Type B pancreatic cell (in vitro differentiated cells): Measurements from ENCODE around the gene RAD9B. TPM values are rescaled to one million over a fixed set of nuclear protein-coding genes. Genes with fewer than 3 reads are reported as not detected.
"Not testable (repeated sequence)": the region's sequence is repeated elsewhere in the genome, so short reads cannot be mapped to it uniquely, and the experiment has no call there.

Source experiments
- DNase-seq: peaks from one replicate; pipeline ENCODE4 v3.0.0; 2021; ENCODE audit warnings: mixed read lengths; ENCODE audit not compliant: unreplicated experiment; ENCODE audit errors: extremely low spot score
- H3K27ac Mint-ChIP-seq: 2 replicates; pipeline ENCODE4 v1.8.0; 2021; ENCODE audit warnings: mild to moderate bottlenecking, mixed read lengths
- H3K27me3 Mint-ChIP-seq: 2 replicates; pipeline ENCODE4 v1.8.0; 2021; ENCODE audit warnings: mixed read lengths
- H3K36me3 Mint-ChIP-seq: 2 replicates; pipeline ENCODE4 v1.8.0; 2021; ENCODE audit warnings: mixed read lengths
- H3K4me1 Mint-ChIP-seq: one replicate; pipeline ENCODE4 v1.8.0; 2021; ENCODE audit warnings: mixed read lengths; ENCODE audit not compliant: unreplicated experiment
- H3K4me3 Mint-ChIP-seq: 2 replicates; pipeline ENCODE4 v1.8.0; 2021; ENCODE audit warnings: mild to moderate bottlenecking, mixed read lengths
- H3K9me3 Mint-ChIP-seq: 2 replicates; pipeline ENCODE4 v1.8.0; 2021; ENCODE audit warnings: mixed read lengths
- CTCF ChIP-seq: fragments of 200-600 bp; sonication (generic); conservative IDR thresholded peaks from 2 replicates; pipeline ENCODE4 v1.5.0; 2021; ENCODE audit warnings: antibody characterized with exemption, mild to moderate bottlenecking
- total RNA-seq: library from RNA; stranded (reverse); gene quantifications from 2 replicates; pipeline ENCODE4 v1.2.1, GENCODE V29; 2021; ENCODE audit warnings: low replicate concordance

RAD9B gene
- total RNA-seq, 1 donor from 2014 or later: 0.46 TPM

- no peak for TF ChIP-seq CTCF
- no peak overlapping the region for H3K4me3 Mint-ChIP-seq
- peaks cover 29% of the 10 kb centered on the region for H3K36me3 Mint-ChIP-seq
- peaks cover 8% of the 10 kb centered on the region for H3K4me1 Mint-ChIP-seq
- DNase-seq: no peak
- no peaks in the 10 kb centered on the region for H3K27me3 Mint-ChIP-seq
- H3K27ac Mint-ChIP-seq: peak overlapping the region; percentile 63
- no peaks in the 10 kb centered on the region for H3K9me3 Mint-ChIP-seq
Observed at GRCh38 chr12:110538869-110539622, 36.9 kb downstream of the RAD9B start.

GRCh38 chr12:110540048-110540447 lies 37.9 kb downstream of the RAD9B start:
- H3K27me3 Mint-ChIP-seq: no peaks in the 10 kb centered on the region
- no peak overlapping the region for H3K27ac Mint-ChIP-seq
- H3K36me3 Mint-ChIP-seq: peaks cover 29% of the 10 kb centered on the region
- DNase-seq: no peak
- H3K4me3 Mint-ChIP-seq: no peak overlapping the region
- H3K9me3 Mint-ChIP-seq: no peaks in the 10 kb centered on the region
- peaks cover 8% of the 10 kb centered on the region for H3K4me1 Mint-ChIP-seq
- no peak for TF ChIP-seq CTCF

GRCh38 chr12:110543252-110543959 lies 41.3 kb downstream of the RAD9B start:
- no peaks in the 10 kb centered on the region for H3K9me3 Mint-ChIP-seq
- no peaks in the 10 kb centered on the region for H3K27me3 Mint-ChIP-seq
- DNase-seq: no peak
- TF ChIP-seq CTCF: no peak
- no peak overlapping the region for H3K27ac Mint-ChIP-seq
- peaks cover 29% of the 10 kb centered on the region for H3K36me3 Mint-ChIP-seq
- peaks cover 8% of the 10 kb centered on the region for H3K4me1 Mint-ChIP-seq
- H3K4me3 Mint-ChIP-seq: no peak overlapping the region

GRCh38 chr12:110543965-110544364 lies 41.8 kb downstream of the RAD9B start:
- Mint-ChIP-seq H3K36me3 (peaks cover 28% of the 10 kb centered on the region), H3K27ac (no peak overlapping the region), H3K9me3 (no peaks in the 10 kb centered on the region), H3K27me3 (no peaks in the 10 kb centered on the region), H3K4me3 (no peak overlapping the region), H3K4me1 (peaks cover 8% of the 10 kb centered on the region)
- no peak for DNase-seq
- TF ChIP-seq CTCF: no peak

- not testable (repeated sequence) for H3K9me3 Mint-ChIP-seq, H3K27me3 Mint-ChIP-seq, H3K4me3 Mint-ChIP-seq, DNase-seq
- Mint-ChIP-seq H3K4me1 (peaks cover 15% of the 10 kb centered on the region), H3K27ac (peak overlapping the region; percentile 7), H3K36me3 (peaks cover 29% of the 10 kb centered on the region)
Observed at GRCh38 chr12:110545259-110545658, 43.1 kb downstream of the RAD9B start.

GRCh38 chr12:110545812-110546211 lies 43.7 kb downstream of the RAD9B start:
- no peak for TF ChIP-seq CTCF
- H3K27me3 Mint-ChIP-seq: no peaks in the 10 kb centered on the region
- peaks cover 29% of the 10 kb centered on the region for H3K36me3 Mint-ChIP-seq
- no peaks in the 10 kb centered on the region for H3K9me3 Mint-ChIP-seq
- peak overlapping the region; percentile 7 for H3K27ac Mint-ChIP-seq
- peaks cover 15% of the 10 kb centered on the region for H3K4me1 Mint-ChIP-seq
- H3K4me3 Mint-ChIP-seq: no peak overlapping the region
- DNase-seq: no peak
